ENCODE results near the gene XRCC5.

XRCC5 gene

GRCh38 chr2:216108967-216109921 lies at the start of gene XRCC5:
TSS of gene XRCC5 (plus strand) at chr2:216109348. CDS start at chr2:216109437, 89 bp downstream.
- peak; percentile 42 to 94 for DNase-seq (ENCODE audit: low read depth in 1 of 2, low spot score in 1 of 2)
- in situ Hi-C loops (cut with HindIII; ENCODE audit: low pct_unique_long_range_greater_than_20kb, low sequenced_read_pairs), result no loop called here
- TF ChIP-seq JUND (IDR thresholded peaks at IDR 0.05; ENCODE audit: low read depth), result no peak

GRCh38 chr2:216064014-216064630 lies 45.0 kb upstream of the XRCC5 start:
- no peak for DNase-seq (ENCODE audit: low read depth in 1 of 2, low spot score in 1 of 2)
- no peak for TF ChIP-seq JUND (IDR thresholded peaks at IDR 0.05; ENCODE audit: low read depth)
- in situ Hi-C loops (cut with HindIII; ENCODE audit: low pct_unique_long_range_greater_than_20kb, low sequenced_read_pairs), result no loop called here

GRCh38 chr2:216064665-216065064 lies 44.5 kb upstream of the XRCC5 start:
- TF ChIP-seq JUND (IDR thresholded peaks at IDR 0.05; ENCODE audit: low read depth), result no peak
- DNase-seq (ENCODE audit: low read depth in 1 of 2, low spot score in 1 of 2), result no peak
- in situ Hi-C loops (cut with HindIII; ENCODE audit: low pct_unique_long_range_greater_than_20kb, low sequenced_read_pairs), result no loop called here

GRCh38 chr2:216066230-216066629 lies 42.9 kb upstream of the XRCC5 start:
- TF ChIP-seq JUND (IDR thresholded peaks at IDR 0.05; ENCODE audit: low read depth), result no peak
- in situ Hi-C loops (cut with HindIII; ENCODE audit: low pct_unique_long_range_greater_than_20kb, low sequenced_read_pairs), result no loop called here
- no peak for DNase-seq (ENCODE audit: low read depth in 1 of 2, low spot score in 1 of 2)

GRCh38 chr2:216069028-216069427 lies 40.1 kb upstream of the XRCC5 start:
- DNase-seq (ENCODE audit: low read depth in 1 of 2, low spot score in 1 of 2), result no peak
- in situ Hi-C loops (cut with HindIII; ENCODE audit: low pct_unique_long_range_greater_than_20kb, low sequenced_read_pairs), result no loop called here
- no peak for TF ChIP-seq JUND (IDR thresholded peaks at IDR 0.05; ENCODE audit: low read depth)

- DNase-seq (ENCODE audit: low read depth in 1 of 2, low spot score in 1 of 2), result no peak
- in situ Hi-C loops (cut with HindIII; ENCODE audit: low pct_unique_long_range_greater_than_20kb, low sequenced_read_pairs), result no loop called here
- no peak for TF ChIP-seq JUND (IDR thresholded peaks at IDR 0.05; ENCODE audit: low read depth)
These were observed 39.0 kb upstream of the XRCC5 start for GRCh38 chr2:216070195-216070594.

GRCh38 chr2:216071111-216071851 lies 37.9 kb upstream of the XRCC5 start:
- in situ Hi-C loops (cut with HindIII; ENCODE audit: low pct_unique_long_range_greater_than_20kb, low sequenced_read_pairs), result no loop called here
- TF ChIP-seq JUND (IDR thresholded peaks at IDR 0.05; ENCODE audit: low read depth), result no peak
- no peak for DNase-seq (ENCODE audit: low read depth in 1 of 2, low spot score in 1 of 2)

GRCh38 chr2:216072473-216072872 lies 36.7 kb upstream of the XRCC5 start:
- in situ Hi-C loops (cut with HindIII; ENCODE audit: low pct_unique_long_range_greater_than_20kb, low sequenced_read_pairs), result no loop called here
- DNase-seq (ENCODE audit: low read depth in 1 of 2, low spot score in 1 of 2), result no peak
- no peak for TF ChIP-seq JUND (IDR thresholded peaks at IDR 0.05; ENCODE audit: low read depth)

- in situ Hi-C loops (cut with HindIII; ENCODE audit: low pct_unique_long_range_greater_than_20kb, low sequenced_read_pairs), result no loop called here
- no peak for DNase-seq (ENCODE audit: low read depth in 1 of 2, low spot score in 1 of 2)
- no peak for TF ChIP-seq JUND (IDR thresholded peaks at IDR 0.05; ENCODE audit: low read depth)
These were observed 35.4 kb upstream of the XRCC5 start for GRCh38 chr2:216073773-216074172.

GRCh38 chr2:216074380-216074779 lies 34.8 kb upstream of the XRCC5 start:
- no peak for DNase-seq (ENCODE audit: low read depth in 1 of 2, low spot score in 1 of 2)
- no peak for TF ChIP-seq JUND (IDR thresholded peaks at IDR 0.05; ENCODE audit: low read depth)
- in situ Hi-C loops (cut with HindIII; ENCODE audit: low pct_unique_long_range_greater_than_20kb, low sequenced_read_pairs), result no loop called here

- in situ Hi-C loops (cut with HindIII; ENCODE audit: low pct_unique_long_range_greater_than_20kb, low sequenced_read_pairs), result no loop called here
- TF ChIP-seq JUND (IDR thresholded peaks at IDR 0.05; ENCODE audit: low read depth), result no peak
- no peak for DNase-seq (ENCODE audit: low read depth in 1 of 2, low spot score in 1 of 2)
These were observed 34.4 kb upstream of the XRCC5 start for GRCh38 chr2:216074794-216075193.

GRCh38 chr2:216075510-216076485 lies 33.4 kb upstream of the XRCC5 start:
- DNase-seq (ENCODE audit: low read depth in 1 of 2, low spot score in 1 of 2), result no peak
- no peak for TF ChIP-seq JUND (IDR thresholded peaks at IDR 0.05; ENCODE audit: low read depth)
- in situ Hi-C loops (cut with HindIII; ENCODE audit: low pct_unique_long_range_greater_than_20kb, low sequenced_read_pairs), result no loop called here

Data from T47D (cell line).